NCI-H510A treated with DMSO at 0.1 percent for 48 hours (cell line): ENCODE measurements around the gene ENTPD3.
"Not testable (repeated sequence)": the region's sequence is repeated elsewhere in the genome, so short reads cannot be mapped to it uniquely, and the experiment has no call there.

Experiments
- DNase-seq: peaks from one replicate; lab custom pipeline; 2025; lab: John Stamatoyannopoulos, UW

The ENTPD3 gene

DNA sequence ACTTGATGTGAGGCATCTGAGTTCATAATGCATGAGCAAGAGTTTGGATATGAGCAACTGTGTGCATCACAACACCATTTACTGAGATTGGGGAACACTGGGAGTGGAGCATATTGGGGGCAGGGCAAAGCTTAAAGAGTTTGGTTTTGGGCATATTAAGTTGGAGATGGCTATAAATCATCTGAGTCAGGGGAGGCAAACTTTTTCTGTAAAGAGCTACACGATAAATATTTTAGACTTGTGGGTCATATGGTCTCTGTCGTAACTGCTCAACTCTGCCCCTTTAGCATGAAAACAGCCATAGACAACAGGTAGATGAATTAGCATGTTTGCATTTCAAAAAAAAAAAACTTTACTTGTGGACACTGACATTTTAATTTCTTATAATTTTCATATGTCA is 20.0 kb downstream of the ENTPD3 start:
- DNase-seq: no peak

DNA sequence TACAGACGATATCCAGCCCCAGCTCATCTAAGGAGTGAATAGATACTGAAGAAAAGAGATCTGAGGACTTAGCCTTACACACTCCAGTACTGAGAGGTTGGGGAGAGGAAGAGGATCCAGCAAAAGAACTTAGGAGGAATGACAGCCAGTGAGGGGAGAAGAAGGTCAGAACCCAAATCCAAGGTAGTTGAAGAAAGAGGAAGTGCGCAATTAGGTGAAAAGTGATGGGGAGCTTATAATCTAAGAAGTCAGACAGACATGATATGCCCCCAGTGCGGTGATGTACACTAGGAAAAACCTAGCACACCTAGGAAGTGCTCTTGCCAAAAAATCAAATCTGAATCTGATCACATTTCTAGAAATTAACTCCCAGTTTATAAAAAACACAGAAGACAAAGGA is 20.6 kb downstream of the ENTPD3 start:
- no peak for DNase-seq

DNA sequence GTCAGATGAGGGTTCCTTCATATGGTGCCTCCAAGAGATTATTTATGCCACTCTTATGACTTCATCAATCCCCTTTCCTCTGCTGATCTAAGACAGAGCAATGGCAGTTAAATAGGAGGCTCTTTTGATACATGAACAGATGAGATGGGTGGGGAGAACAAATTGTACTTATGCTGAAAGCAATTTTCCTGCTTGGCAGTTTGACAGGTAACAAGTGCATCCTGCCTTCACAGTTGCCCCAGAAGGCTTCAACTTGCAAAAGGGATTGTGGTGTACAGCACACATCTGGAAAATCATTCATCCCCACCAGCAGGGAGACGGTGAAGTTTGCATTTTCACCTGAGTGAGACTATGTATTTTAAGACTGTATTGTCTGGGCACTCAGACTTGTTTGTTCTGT is 27.3 kb downstream of the ENTPD3 start:
- no peak for DNase-seq

DNA sequence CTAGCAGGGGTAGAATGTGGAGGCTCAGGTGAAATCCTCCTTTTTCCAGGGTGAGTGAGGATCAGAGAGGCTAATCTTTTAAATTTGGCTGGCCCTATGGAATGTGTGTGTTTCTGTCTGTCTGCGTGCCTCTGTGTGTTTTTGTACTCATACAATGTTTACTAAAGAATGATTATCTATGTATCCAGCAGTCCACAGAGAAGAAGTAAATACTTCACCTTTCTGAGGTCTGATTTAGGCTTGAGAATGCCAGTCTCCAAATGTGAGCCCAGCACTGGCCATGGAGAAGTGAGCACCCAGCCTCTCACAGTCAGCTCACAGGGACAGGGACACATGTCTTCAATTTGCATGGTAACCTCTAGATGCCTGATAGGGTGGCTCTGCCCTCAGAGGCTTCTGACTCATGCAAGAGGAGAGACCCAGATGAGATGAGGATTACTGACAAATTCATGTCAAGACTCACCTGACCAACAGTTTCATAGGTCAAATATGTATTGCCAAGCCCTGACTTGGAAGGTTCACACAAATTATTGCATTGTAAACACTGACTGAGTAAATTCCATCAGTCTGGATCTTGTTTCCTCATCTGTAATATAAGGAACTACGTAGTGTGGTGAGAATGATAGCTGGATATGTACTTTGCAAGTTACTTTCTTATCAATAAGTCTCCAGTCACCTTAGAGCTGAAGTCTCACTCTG is 31.0 kb downstream of the ENTPD3 start:
- no peak for DNase-seq

DNA sequence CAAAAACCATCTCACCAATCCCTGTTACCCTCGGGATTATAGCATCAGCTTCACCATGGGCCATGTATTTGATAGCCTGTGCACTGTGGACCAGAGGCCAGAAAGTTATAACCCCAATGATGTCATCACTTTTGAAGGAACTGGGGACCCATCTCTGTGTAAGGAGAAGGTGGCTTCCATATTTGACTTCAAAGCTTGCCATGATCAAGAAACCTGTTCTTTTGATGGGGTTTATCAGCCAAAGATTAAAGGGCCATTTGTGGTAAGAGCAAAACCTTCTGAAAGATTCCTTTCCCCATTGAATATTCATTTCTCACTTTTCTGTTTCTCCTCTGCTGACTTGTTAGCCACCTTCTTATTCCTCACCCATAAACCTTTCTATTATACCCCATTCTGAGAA is 35.9 kb downstream of the ENTPD3 start:
- no peak for DNase-seq

DNA sequence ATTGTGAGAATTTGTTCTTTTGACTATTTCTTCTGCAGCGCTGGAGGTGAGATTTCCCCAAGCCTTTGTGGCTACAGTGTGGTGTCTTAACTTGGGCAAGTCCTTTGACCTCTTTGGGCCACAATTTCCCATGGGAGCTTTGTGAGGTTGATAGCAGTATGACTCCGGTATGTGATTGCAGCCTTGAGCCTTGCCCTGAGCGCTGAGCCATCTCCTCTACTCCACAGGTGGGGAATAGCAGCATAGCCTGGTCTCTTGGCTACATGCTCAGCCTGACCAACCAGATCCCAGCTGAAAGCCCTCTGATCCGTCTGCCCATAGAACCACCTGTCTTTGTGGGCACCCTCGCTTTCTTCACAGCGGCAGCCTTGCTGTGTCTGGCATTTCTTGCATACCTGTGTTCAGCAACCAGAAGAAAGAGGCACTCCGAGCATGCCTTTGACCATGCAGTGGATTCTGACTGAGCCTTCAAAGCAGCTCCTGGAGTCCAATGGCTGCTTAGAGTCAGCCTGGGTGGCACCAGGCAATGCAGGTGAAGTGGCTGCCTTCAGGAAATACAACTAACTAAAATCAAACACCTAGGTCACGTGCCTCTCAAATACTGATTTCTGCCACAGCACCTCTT is 40.2 kb downstream of the ENTPD3 start:
- DNase-seq: no peak

DNA sequence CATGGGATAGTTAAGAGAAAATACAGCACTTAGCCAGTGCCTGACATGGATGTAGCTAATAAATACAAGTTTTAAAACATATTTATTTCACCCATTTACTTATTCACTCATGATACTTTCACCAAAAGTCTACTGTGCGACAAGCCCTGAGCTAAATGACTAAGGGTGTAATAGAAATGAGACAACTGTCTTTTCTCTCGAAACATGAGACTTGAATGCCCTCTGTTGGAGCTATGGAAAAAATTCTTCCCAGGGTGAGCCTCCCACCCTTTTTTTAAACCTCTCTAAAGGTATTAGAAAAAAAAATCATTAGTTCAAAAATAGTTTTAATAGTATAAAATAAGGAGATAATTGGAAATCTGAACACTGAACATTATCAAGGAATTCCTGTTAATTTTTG is 45.8 kb downstream of the ENTPD3 start:
- DNase-seq: no peak

DNA sequence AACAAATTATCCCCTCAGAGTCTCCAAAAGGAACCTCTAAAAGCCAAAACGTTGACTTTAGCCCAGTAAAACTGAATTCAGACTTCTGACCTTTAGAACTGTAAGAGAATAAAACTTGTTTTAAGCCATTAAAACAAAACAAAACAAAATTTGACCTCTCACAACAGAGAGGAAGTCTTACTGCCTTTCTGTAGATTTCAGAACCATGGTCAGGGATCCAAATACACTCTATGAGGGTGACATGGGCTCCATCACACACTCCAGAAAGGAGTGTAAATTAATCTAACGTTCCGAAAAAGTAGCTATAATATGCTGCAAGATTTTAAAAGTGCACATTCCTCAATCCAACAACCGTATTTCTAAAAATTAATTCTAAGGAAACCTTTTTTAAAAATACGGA is 50.9 kb downstream of the ENTPD3 start:
- DNase-seq: no peak

DNA sequence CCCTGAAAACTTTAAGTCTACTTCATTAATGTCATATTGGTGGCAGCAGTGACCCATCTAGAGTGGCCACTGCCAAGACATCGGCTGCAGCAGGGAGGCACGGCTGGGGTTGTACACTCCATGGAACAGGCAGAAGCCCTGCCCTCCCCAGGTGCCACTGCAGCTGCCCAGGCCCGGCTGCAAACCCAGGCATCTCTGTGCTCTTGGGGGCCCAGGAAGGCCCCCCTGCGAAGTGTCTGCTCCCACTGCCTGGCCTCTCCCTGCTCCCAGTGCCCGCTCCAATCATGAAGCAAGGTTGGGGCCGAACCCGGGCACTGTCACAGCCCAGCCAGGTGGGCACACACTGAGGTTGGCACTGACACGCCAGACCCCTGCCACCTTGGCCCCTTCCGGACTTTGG is 58.1 kb downstream of the ENTPD3 start:
- no peak for DNase-seq

DNA sequence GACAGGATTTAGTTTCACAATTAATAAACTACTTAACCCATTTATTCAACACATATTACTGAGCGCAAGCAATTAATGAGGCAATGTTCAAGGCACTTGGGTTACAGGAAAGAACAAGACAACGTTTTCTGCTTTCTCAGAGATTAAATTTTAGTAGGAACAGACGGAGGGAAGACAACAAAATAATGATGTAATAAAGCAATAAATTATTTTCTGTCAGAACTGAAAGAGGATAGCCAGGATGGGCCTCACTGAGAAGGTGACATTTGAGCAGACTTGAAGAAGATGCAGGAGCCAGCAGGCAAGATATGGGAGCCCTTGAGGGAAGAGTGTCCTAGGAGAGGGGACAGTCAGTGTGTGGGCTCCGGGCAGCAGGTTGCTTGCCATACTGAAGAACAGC is 58.9 kb downstream of the ENTPD3 start:
- DNase-seq: no peak

DNA sequence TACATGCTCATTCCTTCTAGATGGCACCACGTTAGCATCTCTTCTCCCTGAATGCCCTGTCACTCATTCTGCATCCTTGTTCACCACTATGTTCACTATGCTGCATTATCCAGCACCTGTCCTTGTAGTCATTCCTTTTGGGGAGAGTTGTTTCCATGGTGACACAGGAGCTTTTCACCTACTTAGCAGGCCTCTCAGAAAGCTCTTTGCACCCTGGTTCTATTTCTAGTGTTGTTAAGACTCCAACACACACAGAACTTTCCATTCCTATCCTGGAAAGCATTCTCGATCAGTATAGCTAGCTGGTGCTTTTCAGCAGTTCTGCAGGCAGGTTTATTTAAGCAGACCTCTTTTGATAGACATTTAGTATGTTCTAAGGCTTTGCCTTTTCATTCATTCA is 63.5 kb downstream of the ENTPD3 start:
- no peak for DNase-seq

DNA sequence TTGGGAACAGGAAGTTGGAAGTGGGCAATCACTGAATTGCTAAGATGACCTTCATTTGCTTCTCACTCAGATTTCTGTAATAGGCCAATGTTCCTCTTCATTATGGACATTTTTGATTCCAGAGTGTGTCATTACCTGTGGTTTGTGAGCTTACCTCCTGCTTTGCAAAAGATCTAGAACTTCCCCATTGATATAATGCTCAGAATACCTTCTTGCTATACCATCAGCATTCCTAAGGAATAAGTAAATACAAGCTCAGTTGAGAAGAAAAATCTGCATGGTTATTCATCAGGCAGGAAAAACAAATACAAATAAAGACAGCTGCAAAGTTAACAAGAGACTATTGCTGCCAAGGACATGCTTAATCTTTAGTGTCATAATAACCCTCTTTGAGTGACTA is 64.6 kb downstream of the ENTPD3 start:
- no peak for DNase-seq

DNA sequence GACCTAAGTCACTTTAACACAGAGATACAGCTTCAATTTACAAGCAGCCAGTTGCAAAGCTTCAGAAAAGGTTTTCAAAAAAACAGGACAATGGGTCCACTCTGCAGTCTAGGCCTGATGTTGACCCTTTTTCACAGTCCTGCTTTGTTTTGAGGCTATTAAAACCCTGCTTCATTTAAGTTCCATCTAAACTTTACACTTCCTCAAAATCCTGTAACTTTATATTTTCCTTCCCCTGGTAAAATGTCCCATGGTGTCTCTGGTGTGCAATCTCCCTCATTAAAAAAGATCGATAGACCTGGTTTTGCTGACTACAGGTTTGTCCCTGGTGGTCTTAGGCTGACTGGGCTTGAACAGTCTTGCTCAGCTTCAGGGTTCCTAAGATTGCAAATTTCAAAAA is 65.1 kb downstream of the ENTPD3 start:
- no peak for DNase-seq

DNA sequence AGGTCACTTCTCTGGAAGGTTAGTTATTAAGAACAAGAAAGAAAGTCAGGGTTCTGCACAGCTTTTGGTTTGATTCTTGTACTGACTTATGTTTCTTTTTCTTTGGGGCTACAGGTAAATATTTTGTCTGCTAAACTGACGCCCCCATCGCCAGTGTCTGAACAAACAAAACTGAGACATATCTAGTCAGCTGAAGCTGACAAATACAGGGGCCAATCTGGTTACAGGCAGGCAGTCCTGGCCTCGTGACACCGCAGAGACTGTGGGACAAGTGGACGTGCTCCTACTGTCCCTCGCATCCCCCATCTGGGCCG is 65.5 kb downstream of the ENTPD3 start:
- DNase-seq: no peak

DNA sequence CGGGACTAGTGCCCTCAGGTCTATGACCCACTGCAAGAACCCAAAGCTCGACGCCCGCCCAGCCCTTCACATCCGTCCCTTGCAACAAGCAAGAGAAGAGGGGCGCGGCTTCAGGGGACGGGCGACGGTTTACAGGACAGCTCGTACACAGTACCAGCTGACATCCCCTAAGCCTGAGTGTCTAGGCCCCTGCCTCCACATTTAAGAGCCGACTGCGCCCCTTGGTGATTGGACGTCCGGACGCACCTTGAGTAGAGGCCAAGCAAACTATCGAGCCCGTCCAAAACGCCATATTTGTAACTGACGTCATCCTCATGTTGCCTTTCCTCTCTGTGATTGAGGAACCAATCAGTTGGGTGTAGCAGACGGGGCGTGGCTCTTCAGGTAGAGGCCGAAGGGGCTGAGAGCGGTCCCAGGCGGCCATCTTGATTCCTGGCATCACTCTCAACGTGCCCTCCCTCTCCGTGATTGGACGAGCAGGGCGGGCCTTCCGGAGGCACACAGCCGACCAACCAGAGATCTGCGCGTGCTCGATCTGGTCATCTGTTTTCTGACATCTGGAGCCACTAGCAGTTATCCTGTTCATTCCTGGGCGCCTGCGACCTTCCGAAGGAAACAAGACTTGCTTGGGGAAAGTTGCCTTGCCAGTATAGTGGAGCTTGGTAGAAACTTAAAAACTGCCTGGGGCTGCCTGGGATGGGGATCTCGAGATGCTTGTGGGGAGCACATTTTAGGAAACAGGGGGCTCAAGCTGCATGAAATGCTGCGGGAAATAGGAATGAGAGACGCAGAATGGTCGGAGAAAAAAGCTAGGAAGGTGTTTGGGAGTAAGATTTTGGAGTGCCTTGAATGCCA is 66.1 kb downstream of the ENTPD3 start:
- DNase-seq: peak; percentile 95

DNA sequence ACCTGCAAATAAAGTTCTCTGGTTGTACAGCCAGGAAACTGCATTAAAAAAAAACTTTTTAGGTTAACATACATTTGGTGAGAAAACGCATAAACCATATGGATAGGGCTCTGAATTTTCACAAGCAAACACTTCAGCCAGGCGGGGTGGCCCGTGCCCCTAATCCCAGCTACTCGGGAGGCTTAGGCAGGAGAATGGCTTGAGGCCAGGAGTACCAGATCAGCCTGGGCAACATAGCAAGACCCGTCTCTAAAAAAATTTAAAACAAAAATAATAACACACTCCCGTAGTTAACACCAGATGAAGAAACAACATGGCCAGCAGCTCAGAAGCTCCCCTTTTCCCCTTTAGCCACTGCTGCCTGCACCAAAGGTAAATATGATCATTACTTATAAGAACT is 66.9 kb downstream of the ENTPD3 start:
- DNase-seq: no peak

DNA sequence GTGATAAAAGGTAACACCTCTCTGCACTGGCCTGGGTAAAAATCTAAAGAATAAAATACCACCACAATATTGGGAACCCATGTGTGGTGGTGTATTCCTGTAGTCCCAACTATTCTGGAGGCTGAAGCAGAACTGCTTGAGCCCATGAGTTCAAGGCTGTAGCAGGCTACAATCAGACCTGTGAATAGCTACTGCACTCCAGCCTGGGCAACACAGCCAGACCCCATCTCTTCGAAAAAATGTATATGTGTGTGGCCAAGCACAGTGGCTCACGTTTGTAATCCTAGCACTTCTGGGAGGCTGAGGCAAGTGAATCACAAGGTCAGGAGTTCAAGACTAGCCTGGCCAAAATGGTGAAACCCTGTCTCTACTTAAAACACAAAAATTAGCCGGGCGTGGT is 68.3 kb downstream of the ENTPD3 start:
- DNase-seq: no peak

DNA sequence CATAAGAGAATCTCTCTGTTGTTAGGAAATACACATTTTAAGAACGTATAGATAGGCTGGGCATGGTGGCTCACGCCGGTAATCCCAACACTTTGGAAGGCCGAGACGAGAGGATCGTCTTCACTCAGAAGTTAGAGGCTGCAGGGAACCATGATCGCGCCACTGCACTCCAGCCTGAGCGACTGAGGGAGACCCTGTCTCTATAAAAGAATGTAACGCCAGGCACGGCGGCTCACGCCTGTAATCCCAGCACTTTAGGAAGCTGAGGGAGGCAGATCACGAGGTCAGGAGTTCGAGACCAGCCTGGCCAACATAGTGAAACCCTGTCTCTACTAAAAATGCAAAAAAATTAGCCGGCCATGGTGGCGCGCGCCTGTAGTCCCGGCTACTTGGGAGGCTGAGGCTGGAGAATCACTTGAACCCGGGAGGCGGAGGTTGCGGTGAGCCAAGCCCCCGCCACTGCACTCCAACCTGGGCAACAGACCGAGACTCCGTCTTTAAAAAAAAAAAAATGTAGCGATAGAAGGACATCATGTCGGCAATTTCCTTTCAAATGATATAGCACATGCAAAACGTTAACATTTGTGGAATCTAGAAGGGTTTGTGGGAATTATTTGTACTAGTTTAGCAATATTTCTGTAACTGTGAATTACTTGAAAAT is 69.4 kb downstream of the ENTPD3 start:
- no peak for DNase-seq

DNA sequence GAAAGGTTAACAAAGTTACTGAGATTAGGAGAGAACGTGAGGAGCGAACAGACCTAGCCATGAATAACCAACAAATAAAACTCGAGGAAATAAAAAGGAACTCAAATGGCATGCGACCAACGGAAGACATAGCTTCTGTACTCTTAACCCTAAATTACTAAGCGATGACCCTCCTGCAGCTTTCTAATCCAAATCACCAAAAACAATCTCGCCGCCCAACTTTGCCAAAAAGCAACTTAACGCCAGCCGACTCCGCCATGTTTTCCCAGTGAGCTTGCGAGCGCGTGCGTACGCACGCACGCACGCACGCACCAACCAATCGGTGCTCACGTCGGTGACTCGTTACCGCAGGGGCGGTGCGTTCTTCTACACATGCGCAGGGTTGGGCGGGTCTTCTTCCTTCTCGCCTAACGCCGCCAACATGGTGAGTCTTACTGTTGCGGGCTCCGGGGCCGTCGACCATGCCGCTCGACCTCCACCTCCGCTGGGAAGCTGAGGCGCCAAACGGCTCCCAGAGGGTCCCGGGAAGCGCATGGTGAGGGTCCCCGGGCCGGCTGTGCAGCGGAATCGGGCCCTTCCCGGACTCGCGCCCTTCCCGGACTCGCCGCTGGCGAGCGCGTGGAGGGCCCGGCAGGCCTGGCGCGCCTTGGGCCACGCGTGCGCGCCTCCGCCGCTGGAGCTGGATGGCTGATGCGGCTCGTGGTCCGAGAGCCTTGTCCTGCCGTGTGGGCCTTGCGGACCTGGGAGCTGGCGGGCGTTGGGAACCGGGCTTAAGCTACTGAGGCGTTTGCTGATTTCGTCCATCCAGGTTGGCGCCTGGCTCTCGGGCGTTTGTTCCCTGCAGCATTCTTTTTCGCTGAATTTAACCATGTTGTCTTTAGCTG is 70.2 kb downstream of the ENTPD3 start, which contains the start of gene RPL14:
Gene RPL14 (plus strand): TSS at position 400 of the 884 bp plus-strand sequence. CDS start 133 bp downstream, at position 533.
- peak; percentile 64 for DNase-seq

DNA sequence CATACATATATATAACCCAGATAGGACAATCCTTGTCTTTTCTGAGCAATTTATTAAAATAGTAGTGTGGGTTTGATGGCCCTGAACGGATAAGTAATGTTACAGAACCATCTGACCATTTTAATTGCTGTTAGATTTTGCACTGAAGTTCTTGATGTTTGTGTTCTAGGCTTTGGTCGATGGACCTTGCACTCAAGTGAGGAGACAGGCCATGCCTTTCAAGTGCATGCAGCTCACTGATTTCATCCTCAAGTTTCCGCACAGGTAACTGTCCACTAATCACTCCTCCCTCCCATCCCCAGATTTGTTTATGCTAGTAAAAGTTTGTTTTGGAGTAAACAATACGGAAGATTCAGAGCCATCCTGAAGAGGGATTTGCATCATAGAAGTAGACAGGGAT is 71.5 kb downstream of the ENTPD3 start:
- DNase-seq: no peak

DNA sequence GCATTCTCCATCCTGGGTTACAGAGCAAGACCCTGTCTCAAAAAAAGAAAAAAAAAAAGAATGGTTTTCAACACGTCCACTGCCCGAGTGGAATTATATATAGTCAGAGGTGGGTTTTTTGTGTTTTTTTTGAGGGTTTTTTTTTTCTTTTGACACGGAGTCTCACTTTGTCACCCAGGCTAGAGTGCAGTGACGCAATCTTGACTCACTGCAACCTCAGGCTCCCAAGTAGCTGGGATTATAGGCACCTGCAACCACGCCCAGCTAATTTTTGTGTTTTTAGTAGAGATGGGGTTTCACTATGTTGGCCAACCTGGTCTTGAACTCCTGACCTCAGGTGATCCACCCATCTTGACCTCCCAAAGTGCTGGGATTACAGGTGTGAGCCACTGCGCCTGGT is 73.5 kb downstream of the ENTPD3 start:
- DNase-seq: not testable (repeated sequence)

DNA sequence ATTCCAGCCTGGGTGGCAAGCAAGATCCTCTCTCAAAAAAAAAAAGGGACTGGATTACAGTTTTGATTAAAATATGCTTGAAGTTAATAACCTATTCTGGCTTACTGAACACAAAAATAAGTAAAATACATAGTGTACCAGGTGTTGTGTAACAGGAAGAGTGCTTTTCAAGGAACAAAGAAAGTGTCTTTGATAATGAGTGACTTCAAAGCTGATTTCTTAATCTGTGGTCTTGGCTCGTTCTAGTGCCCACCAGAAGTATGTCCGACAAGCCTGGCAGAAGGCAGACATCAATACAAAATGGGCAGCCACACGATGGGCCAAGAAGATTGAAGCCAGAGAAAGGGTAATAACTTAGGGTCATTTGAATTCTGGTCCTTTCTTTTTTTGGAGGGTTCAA is 74.2 kb downstream of the ENTPD3 start:
- no peak for DNase-seq
